ENCODE results near the gene PCDH12. TPM values are rescaled to one million over a fixed set of nuclear protein-coding genes. Genes with fewer than 3 reads are reported as not detected.

Gene PCDH12
- total and polyA plus RNA-seq, 2 of the 8 experiments (the other 6 are each of a cell fraction or from before 2014, with no cell fraction given): 0.06 to 0.17 TPM

GRCh38 chr5:141914199-141914743 lies 43.7 kb downstream of the PCDH12 start:
- no peak overlapping the region; the same call in 1 of the 2 replicates for H2BK20ac ChIP-seq (ENCODE audit: low read length)
- DNase-seq (ENCODE audit: low read depth in 1 of 2, low spot score in 2 of 2): peak in 1 of 2 experiments; percentile 77
- H3K4me1 ChIP-seq (replicated peaks in 1 of 4; ENCODE audit: control insufficient read depth in 3 of 4, insufficient read depth in 4 of 4, low read length in 3 of 4): peaks cover 4 to 10% (median 6%) of the 10 kb centered on the region in 4 experiments; a peak in 6 of 7 replicates
- H3K18ac ChIP-seq (ENCODE audit: extremely low read depth, low read length): peak overlapping the region; percentile 43
- peak overlapping the region; percentile 70 to 72 for H3K4me2 ChIP-seq (ENCODE audit: insufficient read depth in 1 of 2, low read depth in 2 of 2, low read length in 2 of 2)
- H4K91ac ChIP-seq (replicated peaks; ENCODE audit: insufficient read length, low read length): peak overlapping the region; percentile 48
- H2BK5ac ChIP-seq (ENCODE audit: low read depth, low read length): no peak overlapping the region; the same call in 1 of the 2 replicates
- H2AFZ ChIP-seq (ENCODE audit: low read length): peak overlapping the region; percentile 78
- peak overlapping the region; percentile 38; the same call in 1 of the 2 replicates for H4K8ac ChIP-seq (ENCODE audit: extremely low read depth, insufficient read depth, low read length)
- H2BK15ac ChIP-seq (ENCODE audit: low read length): no peak overlapping the region
- ChIA-PET POLR2A (ENCODE audit: partially characterized antibody) (interaction anchor here (0.8 to 5.0 kb wide), 8 partner anchors 9 to 238 kb away, joined by 3 to 36 read pairs (median 4); partner anchors contain the start of gene DELE1), CTCF (ENCODE audit: partially characterized antibody) (interaction anchor here (0.8 to 5.4 kb wide), 15 partner anchors 9 to 222 kb away, joined by 3 to 58 read pairs (median 5); partner anchors contain the start of genes DELE1, PCDH1 and RNF14)
- H4K20me1 ChIP-seq (replicated peaks in 1 of 2; ENCODE audit: control insufficient read depth in 1 of 2, insufficient read depth in 2 of 2, low read length in 2 of 2): no peaks in the 10 kb centered on the region
- no peaks in the 10 kb centered on the region for H3K79me2 ChIP-seq (ENCODE audit: control insufficient read depth in 1 of 2, insufficient read depth in 2 of 2, low read length in 2 of 2)
- no peak overlapping the region for H4K5ac ChIP-seq (ENCODE audit: insufficient read length, low read depth, low read length)
- no peak overlapping the region for H2BK12ac ChIP-seq (ENCODE audit: low read depth, low read length)
- H3K23ac ChIP-seq (ENCODE audit: insufficient read length): no peak overlapping the region
- H2BK120ac ChIP-seq (replicated peaks; ENCODE audit: low read depth, low read length): no peak overlapping the region
- H3K27me3 ChIP-seq (replicated peaks in 1 of 4; ENCODE audit: control insufficient read depth in 3 of 4, extremely low read depth in 1 of 4, insufficient read depth in 3 of 4, low read length in 3 of 4): peaks cover 3 to 17% (median 7%) of the 10 kb centered on the region in 4 experiments
- peak overlapping the region in 2 of 4 experiments; percentile 14 to 35; a peak in 3 of 7 replicates for H3K9ac ChIP-seq (replicated peaks in 1 of 4; ENCODE audit: extremely low read depth in 1 of 4, low read depth in 3 of 4, low read length in 3 of 4)
- no peak overlapping the region for H2AK5ac ChIP-seq (ENCODE audit: low read depth, low read length)
- H3K56ac ChIP-seq (replicated peaks; ENCODE audit: insufficient read length, low read depth, low read length): no peak overlapping the region
- peaks cover 3% of the 10 kb centered on the region; the same call in 1 of the 2 replicates for H3K23me2 ChIP-seq (ENCODE audit: low read depth, low read length)
- WGBS, 2 experiments (ENCODE audit: extremely low coverage in 1 of 2, insufficient coverage in 1 of 2, insufficient read length in 1 of 2, insufficient replicate concordance in 2 of 2, low coverage in 1 of 2, low lambda C conversion rate in 2 of 2, missing lambda C conversion rate in 1 of 2): 7% methylated on average over 40 of the region's 40 CpGs; no CpG with 5 or more reads in 1 of the 2 experiments
- no peaks in the 10 kb centered on the region for H3K36me3 ChIP-seq (ENCODE audit: control insufficient read depth in 2 of 4, insufficient read depth in 4 of 4, low read length in 3 of 4)
- H3K79me1 ChIP-seq (ENCODE audit: low read depth, low read length): no peaks in the 10 kb centered on the region
- peak overlapping the region; percentile 5 to 64 (median 47) for H3K4me3 ChIP-seq (ENCODE audit: extremely low read depth in 1 of 4, insufficient read depth in 2 of 4, low read depth in 3 of 4, low read length in 4 of 4)
- no peak for FAIRE-seq
- H3K4ac ChIP-seq (replicated peaks; ENCODE audit: insufficient read length, low read depth, low read length): no peak overlapping the region
- H3K9me3 ChIP-seq (ENCODE audit: insufficient read depth in 2 of 2, low read depth in 1 of 2, low read length in 1 of 2): no peaks in the 10 kb centered on the region
- no peak overlapping the region for H3K27ac ChIP-seq (ENCODE audit: low read depth, low read length)
- H3K14ac ChIP-seq (ENCODE audit: insufficient read length): no peak overlapping the region
- TF ChIP-seq TBP (IDR thresholded peaks at IDR 0.05; ENCODE audit: low read depth, low read length) (peak; percentile 45; the same call in 1 of the 2 replicates), EGR1 (IDR thresholded peaks at IDR 0.05; ENCODE audit: borderline replicate concordance, low read depth, low read length) (no peak), RAD21 (IDR thresholded peaks at IDR 0.05 in 1 of 2, conservative IDR thresholded peaks at IDR 0.05 in 1 of 2; ENCODE audit: low read depth in 2 of 2, low read length in 2 of 2) (peak; percentile 36 to 45; a peak in 3 of 4 replicates), CTBP2 (IDR thresholded peaks at IDR 0.05; ENCODE audit: borderline replicate concordance, insufficient read depth, insufficient read length, low read length) (peak; percentile 34), RFX5 (IDR thresholded peaks at IDR 0.05; ENCODE audit: borderline replicate concordance, low read depth, low read length) (no peak), KDM4A (IDR thresholded peaks at IDR 0.05; ENCODE audit: low read depth, low read length, severe bottlenecking) (peak; percentile 89), BCL11A (IDR thresholded peaks at IDR 0.05; ENCODE audit: low read depth in 2 of 2, low read length in 2 of 2) (no peak), CEBPB (IDR thresholded peaks at IDR 0.05; ENCODE audit: low read depth, low read length) (no peak), MAX (IDR thresholded peaks at IDR 0.05) (peak; percentile 92), HDAC2 (IDR thresholded peaks at IDR 0.05; ENCODE audit: borderline replicate concordance in 1 of 2, low read depth in 2 of 2, low read length in 2 of 2) (peak; percentile 11 to 43; a peak in 2 of 4 replicates), CHD1 (IDR thresholded peaks at IDR 0.05; ENCODE audit: low read depth, low read length) (no peak)
